ENCODE measurements around the gene ALOX15B.
A peak's percentile ranks its signal among the peaks of the same experiment; 100 is the strongest.
"Not testable (repeated sequence)": the region's sequence is repeated elsewhere in the genome, so short reads cannot be mapped to it uniquely, and the experiment has no call there.

Gene ALOX15B

GRCh38 chr17:8074554-8074953 lies 35.7 kb downstream of the ALOX15B start:
- no peak for ATAC-seq
- Mint-ChIP-seq H3K36me3 (no peaks in the 10 kb centered on the region), H3K9me3 (no peaks in the 10 kb centered on the region), H3K27me3 (peaks cover 52% of the 10 kb centered on the region), H3K4me1 (peaks cover 43% of the 10 kb centered on the region), H3K27ac (peak overlapping the region; percentile 66), H3K4me3 (no peak overlapping the region)

- no peaks in the 10 kb centered on the region for H3K9me3 Mint-ChIP-seq
- H3K27me3 Mint-ChIP-seq: peaks cover 52% of the 10 kb centered on the region
- H3K4me1 Mint-ChIP-seq: peaks cover 48% of the 10 kb centered on the region
- H3K36me3 Mint-ChIP-seq: no peaks in the 10 kb centered on the region
- H3K27ac Mint-ChIP-seq: no peak overlapping the region
- H3K4me3 Mint-ChIP-seq: no peak overlapping the region
- ATAC-seq: no peak
These were observed 36.2 kb downstream of the ALOX15B start for GRCh38 chr17:8075081-8075480.

- H3K27ac Mint-ChIP-seq: no peak overlapping the region
- no peaks in the 10 kb centered on the region for H3K9me3 Mint-ChIP-seq
These were observed 36.9 kb downstream of the ALOX15B start for GRCh38 chr17:8075574-8076342.

GRCh38 chr17:8076502-8077266 lies 37.8 kb downstream of the ALOX15B start:
- no peaks in the 10 kb centered on the region for H3K36me3 Mint-ChIP-seq
- no peaks in the 10 kb centered on the region for H3K9me3 Mint-ChIP-seq
- peaks cover 54% of the 10 kb centered on the region for H3K4me1 Mint-ChIP-seq
- H3K27me3 Mint-ChIP-seq: peaks cover 48% of the 10 kb centered on the region
- H3K27ac Mint-ChIP-seq: no peak overlapping the region
- no peak for ATAC-seq
- no peak overlapping the region for H3K4me3 Mint-ChIP-seq

More at GRCh38 chr17:8075574-8076342, 36.9 kb downstream of the ALOX15B start:
- ATAC-seq: no peak
- H3K4me3 Mint-ChIP-seq: no peak overlapping the region
- H3K36me3 Mint-ChIP-seq: no peaks in the 10 kb centered on the region
- peaks cover 54% of the 10 kb centered on the region for H3K4me1 Mint-ChIP-seq
- peaks cover 52% of the 10 kb centered on the region for H3K27me3 Mint-ChIP-seq

- not testable (repeated sequence) for H3K36me3 Mint-ChIP-seq, ATAC-seq, H3K4me3 Mint-ChIP-seq, H3K9me3 Mint-ChIP-seq, H3K27ac Mint-ChIP-seq
- H3K27me3 Mint-ChIP-seq: peaks cover 35% of the 10 kb centered on the region
- H3K4me1 Mint-ChIP-seq: peaks cover 42% of the 10 kb centered on the region
These were observed 39.1 kb downstream of the ALOX15B start for GRCh38 chr17:8077939-8078338.

GRCh38 chr17:8079291-8080207 lies 40.7 kb downstream of the ALOX15B start:
- peak; percentile 92 for ATAC-seq
- Mint-ChIP-seq H3K9me3 (no peaks in the 10 kb centered on the region), H3K27me3 (peaks cover 19% of the 10 kb centered on the region), H3K36me3 (no peaks in the 10 kb centered on the region), H3K4me1 (peaks cover 26% of the 10 kb centered on the region), H3K27ac (peak overlapping the region; percentile 81), H3K4me3 (peak overlapping the region; percentile 93)

- peak overlapping the region; percentile 93 for H3K4me3 Mint-ChIP-seq
- peaks cover 18% of the 10 kb centered on the region for H3K4me1 Mint-ChIP-seq
- H3K9me3 Mint-ChIP-seq: no peaks in the 10 kb centered on the region
- H3K36me3 Mint-ChIP-seq: no peaks in the 10 kb centered on the region
- peaks cover 11% of the 10 kb centered on the region for H3K27me3 Mint-ChIP-seq
- no peak for ATAC-seq
- H3K27ac Mint-ChIP-seq: peak overlapping the region; percentile 81
These were observed 41.4 kb downstream of the ALOX15B start for GRCh38 chr17:8080208-8080798.

GRCh38 chr17:8080799-8081219 lies 42.0 kb downstream of the ALOX15B start:
- Mint-ChIP-seq H3K9me3 (no peaks in the 10 kb centered on the region), H3K4me1 (peaks cover 18% of the 10 kb centered on the region), H3K27me3 (peaks cover 6% of the 10 kb centered on the region), H3K27ac (no peak overlapping the region), H3K36me3 (no peaks in the 10 kb centered on the region), H3K4me3 (no peak overlapping the region)
- no peak for ATAC-seq

GRCh38 chr17:8081876-8082275 lies 43.0 kb downstream of the ALOX15B start:
- H3K4me3 Mint-ChIP-seq: no peak overlapping the region
- no peak overlapping the region for H3K27ac Mint-ChIP-seq
- peaks cover 25% of the 10 kb centered on the region for H3K4me1 Mint-ChIP-seq
- ATAC-seq: no peak
- H3K27me3 Mint-ChIP-seq: no peaks in the 10 kb centered on the region
- no peaks in the 10 kb centered on the region for H3K36me3 Mint-ChIP-seq
- H3K9me3 Mint-ChIP-seq: no peaks in the 10 kb centered on the region

GRCh38 chr17:8082292-8082691 lies 43.4 kb downstream of the ALOX15B start:
- peaks cover 29% of the 10 kb centered on the region for H3K4me1 Mint-ChIP-seq
- H3K36me3 Mint-ChIP-seq: no peaks in the 10 kb centered on the region
- H3K27me3 Mint-ChIP-seq: no peaks in the 10 kb centered on the region
- no peak for ATAC-seq
- H3K27ac Mint-ChIP-seq: no peak overlapping the region
- H3K9me3 Mint-ChIP-seq: no peaks in the 10 kb centered on the region
- no peak overlapping the region for H3K4me3 Mint-ChIP-seq

GRCh38 chr17:8084250-8084649 lies 45.4 kb downstream of the ALOX15B start:
- no peaks in the 10 kb centered on the region for H3K36me3 Mint-ChIP-seq
- peaks cover 34% of the 10 kb centered on the region for H3K4me1 Mint-ChIP-seq
- H3K27me3 Mint-ChIP-seq: peaks cover 7% of the 10 kb centered on the region
- H3K4me3 Mint-ChIP-seq: no peak overlapping the region
- no peaks in the 10 kb centered on the region for H3K9me3 Mint-ChIP-seq
- H3K27ac Mint-ChIP-seq: no peak overlapping the region
- ATAC-seq: no peak

GRCh38 chr17:8087075-8087951 lies 48.5 kb downstream of the ALOX15B start, which contains the start of gene ALOX12B:
TSS of gene ALOX12B (minus strand) at chr17:8087716. CDS start at chr17:8087442, 274 bp downstream.
- peak within 1 kb of the TSS; percentile 8 for H3K27ac Mint-ChIP-seq
- ATAC-seq: no peak
- peaks cover 13% of the 10 kb centered on the region for H3K27me3 Mint-ChIP-seq
- H3K36me3 Mint-ChIP-seq: no peaks in the 10 kb centered on the region
- H3K4me3 Mint-ChIP-seq: no peak within 1 kb of the TSS
- no peaks in the 10 kb centered on the region for H3K9me3 Mint-ChIP-seq
- H3K4me1 Mint-ChIP-seq: peaks cover 46% of the 10 kb centered on the region

- Mint-ChIP-seq H3K27me3 (peaks cover 13% of the 10 kb centered on the region), H3K36me3 (no peaks in the 10 kb centered on the region), H3K9me3 (no peaks in the 10 kb centered on the region), H3K27ac (no peak overlapping the region), H3K4me1 (peaks cover 46% of the 10 kb centered on the region), H3K4me3 (no peak overlapping the region)
- no peak for ATAC-seq
These were observed 49.0 kb downstream of the ALOX15B start for GRCh38 chr17:8087952-8088230.

GRCh38 chr17:8089728-8090127 lies 50.9 kb downstream of the ALOX15B start:
- Mint-ChIP-seq H3K36me3 (no peaks in the 10 kb centered on the region), H3K27ac (peak overlapping the region; percentile 64), H3K4me3 (no peak overlapping the region), H3K9me3 (no peaks in the 10 kb centered on the region), H3K27me3 (peaks cover 13% of the 10 kb centered on the region), H3K4me1 (peaks cover 54% of the 10 kb centered on the region)
- ATAC-seq: no peak

Measured in stimulated activated memory B cell treated with anti-CD40 and anti-IgM and Interleukin-4, amounts not matched to agents 10 μg/mL and 1 μg/mL and 100 μg/mL, for 72 hours (primary cell).